Peyer's patch (tissue), 4 donors: ENCODE data around the gene COX14.

Source experiments
- CTCF ChIP-seq, 6 experiments: fragments of 450-650 bp in 4 of 6; fragments of 200-600 bp in 2 of 6; sonication (generic) in 1 of 6; IDR thresholded peaks; one replicate each; pipeline ENCODE4 v1.5.1; 2017 to 2019; ENCODE audit warnings: antibody characterized with exemption in 6 of 6, mild to moderate bottlenecking in 3 of 6, moderate library complexity in 1 of 6
- POLR2A ChIP-seq, 2 donors: fragments of 450-650 bp; IDR thresholded peaks; one replicate each; pipeline ENCODE4 v1.5.1; 2017; ENCODE audit warnings: antibody characterized with exemption in 2 of 2, mild to moderate bottlenecking in 2 of 2, moderate library complexity in 2 of 2

GRCh38 chr12:50129290-50129689 is 17.3 kb downstream of the COX14 start:
- TF ChIP-seq POLR2A (IDR thresholded peaks at IDR 0.05) (no peak), CTCF (IDR thresholded peaks at IDR 0.05) (no peak)
